Embryonic facial prominence (tissue), 1 donor: Measurements from ENCODE around the gene PLPPR3.
"Not testable (repeated sequence)": the region's sequence is repeated elsewhere in the genome, so short reads cannot be mapped to it uniquely, and the experiment has no call there.

ENCODE experiments used
- DNase-seq: peaks from one replicate; pipeline ENCODE4 v3.0.0-alpha.2; 2016; ENCODE audit errors: extremely low spot score

Gene PLPPR3

GRCh38 chr19:853614-854220, 32.0 kb upstream of the PLPPR3 start:
- DNase-seq = not testable (repeated sequence)

- no peak for DNase-seq
These were observed 31.3 kb upstream of the PLPPR3 start for GRCh38 chr19:853014-853585.

GRCh38 chr19:852136-853013, 30.6 kb upstream of the PLPPR3 start, which contains the start of gene ELANE:
Gene ELANE (plus strand): TSS chr19:852303. CDS start chr19:852329, 26 bp downstream.
- no peak for DNase-seq

- no peak for DNase-seq
These were observed 29.2 kb upstream of the PLPPR3 start for GRCh38 chr19:850979-851335.

- no peak for DNase-seq
These were observed 28.6 kb upstream of the PLPPR3 start for GRCh38 chr19:850221-850978.

- DNase-seq = not testable (repeated sequence)
These were observed 27.4 kb upstream of the PLPPR3 start for GRCh38 chr19:849195-849594.

GRCh38 chr19:848386-848921, 26.7 kb upstream of the PLPPR3 start:
- DNase-seq = no peak

GRCh38 chr19:845707-846521, 24.2 kb upstream of the PLPPR3 start:
- DNase-seq = no peak

- DNase-seq = no peak
These were observed 22.8 kb upstream of the PLPPR3 start for GRCh38 chr19:844546-844971.

GRCh38 chr19:843836-844545, 22.2 kb upstream of the PLPPR3 start:
- no peak for DNase-seq

GRCh38 chr19:843180-843835, 21.6 kb upstream of the PLPPR3 start:
- DNase-seq = no peak

GRCh38 chr19:842802-843179, 21.0 kb upstream of the PLPPR3 start:
- not testable (repeated sequence) for DNase-seq

GRCh38 chr19:840519-841206, 18.9 kb upstream of the PLPPR3 start, which contains the start of gene PRTN3:
Gene PRTN3 (plus strand): TSS chr19:840999. CDS start chr19:841009, 10 bp downstream.
- no peak for DNase-seq

GRCh38 chr19:835210-835810, 13.6 kb upstream of the PLPPR3 start:
- no peak for DNase-seq

- no peak for DNase-seq
These were observed 12.5 kb upstream of the PLPPR3 start for GRCh38 chr19:834216-834615.

GRCh38 chr19:831407-832369, 9.9 kb upstream of the PLPPR3 start:
- DNase-seq = no peak

- DNase-seq = no peak
These were observed 7.5 kb upstream of the PLPPR3 start for GRCh38 chr19:829129-829758.
